Ascending aorta (tissue), 2 donors: ENCODE data around the gene MND1. TPM values are rescaled to one million over a fixed set of nuclear protein-coding genes. Genes with fewer than 3 reads are reported as not detected.

Source experiments
- DNase-seq, 2 donors: peaks; one replicate each; pipeline ENCODE4 v3.0.0-alpha.2; 2019; ENCODE audit warnings: low spot score in 2 of 2
- H3K27ac ChIP-seq, 2 donors: fragments of 200-600 bp; sonication (generic); one replicate each; pipeline ENCODE4 v1.5.1; 2016 to 2017; ENCODE audit warnings: mild to moderate bottlenecking in 1 of 2
- H3K27me3 ChIP-seq: fragments of 200-600 bp; sonication (generic); one replicate; pipeline ENCODE4 v1.5.1; 2017
- H3K36me3 ChIP-seq, 2 donors: fragments of 200-600 bp; sonication (generic); one replicate each; pipeline ENCODE4 v1.5.1; 2016
- H3K4me1 ChIP-seq, 2 donors: fragments of 200-600 bp; sonication (generic); one replicate each; pipeline ENCODE4 v1.5.1; 2016 to 2017; ENCODE audit warnings: mild to moderate bottlenecking in 1 of 2
- H3K4me3 ChIP-seq, 2 donors: fragments of 200-600 bp; sonication (generic); one replicate each; pipeline ENCODE4 v1.5.1; 2016 to 2017; ENCODE audit warnings: mild to moderate bottlenecking in 1 of 2
- H3K9me3 ChIP-seq, 2 donors: fragments of 200-600 bp; sonication (generic); one replicate each; pipeline ENCODE4 v1.5.1; 2016
- intact Hi-C: fragments of 100-400 bp; cut with DNase I; formaldehyde crosslinking; loops from one replicate; pipeline ENCODE4 v1.15.1; 2023
- total RNA-seq: library from RNA; depleted of rRNA; stranded (reverse); fragments of >200 nt; gene quantifications from one replicate; pipeline ENCODE4 v1.1.0, GENCODE V29; 2016
- TF ChIP-seq, protein P1 (sequence below), 3 experiments: fragments of 200-600 bp in 2 of 3; fragments of 450-650 bp in 1 of 3; sonication (generic) in 2 of 3; IDR thresholded peaks; one replicate each; pipeline ENCODE4 v1.5.1; 2016 to 2019; ENCODE audit warnings: antibody characterized with exemption in 3 of 3, mild to moderate bottlenecking in 1 of 3, moderate library complexity in 1 of 3

The MND1 gene
- total RNA-seq, 1 donor from 2014 or later, result not detected

DNA sequence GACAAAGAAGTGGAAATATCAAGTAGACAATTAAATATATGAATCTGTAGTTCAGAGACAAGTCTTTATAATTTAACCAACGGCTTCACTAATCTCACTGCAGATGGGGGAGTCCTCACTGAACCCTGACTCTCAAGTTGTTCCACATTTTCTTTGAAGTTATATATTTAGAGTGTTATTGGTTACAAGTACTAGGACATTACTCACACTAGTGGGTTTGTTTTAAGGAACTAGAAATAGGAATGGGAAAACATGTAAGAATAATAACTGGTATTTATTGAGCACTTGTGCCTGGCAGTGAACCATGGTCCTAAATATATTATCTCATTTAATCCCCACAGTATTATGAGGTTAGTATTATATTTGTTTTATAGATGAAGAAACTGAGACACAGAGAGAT, 22.0 kb downstream of the MND1 start:
- Histone ChIP-seq H3K36me3 (no peaks in the 10 kb centered on the region), H3K4me1 (no peaks in the 10 kb centered on the region), H3K9me3 (no peaks in the 10 kb centered on the region), H3K4me3 (no peak overlapping the region), H3K27me3 (no peaks in the 10 kb centered on the region), H3K27ac (no peak overlapping the region)
- DNase-seq, result no peak
- TF ChIP-seq, protein P1, sequence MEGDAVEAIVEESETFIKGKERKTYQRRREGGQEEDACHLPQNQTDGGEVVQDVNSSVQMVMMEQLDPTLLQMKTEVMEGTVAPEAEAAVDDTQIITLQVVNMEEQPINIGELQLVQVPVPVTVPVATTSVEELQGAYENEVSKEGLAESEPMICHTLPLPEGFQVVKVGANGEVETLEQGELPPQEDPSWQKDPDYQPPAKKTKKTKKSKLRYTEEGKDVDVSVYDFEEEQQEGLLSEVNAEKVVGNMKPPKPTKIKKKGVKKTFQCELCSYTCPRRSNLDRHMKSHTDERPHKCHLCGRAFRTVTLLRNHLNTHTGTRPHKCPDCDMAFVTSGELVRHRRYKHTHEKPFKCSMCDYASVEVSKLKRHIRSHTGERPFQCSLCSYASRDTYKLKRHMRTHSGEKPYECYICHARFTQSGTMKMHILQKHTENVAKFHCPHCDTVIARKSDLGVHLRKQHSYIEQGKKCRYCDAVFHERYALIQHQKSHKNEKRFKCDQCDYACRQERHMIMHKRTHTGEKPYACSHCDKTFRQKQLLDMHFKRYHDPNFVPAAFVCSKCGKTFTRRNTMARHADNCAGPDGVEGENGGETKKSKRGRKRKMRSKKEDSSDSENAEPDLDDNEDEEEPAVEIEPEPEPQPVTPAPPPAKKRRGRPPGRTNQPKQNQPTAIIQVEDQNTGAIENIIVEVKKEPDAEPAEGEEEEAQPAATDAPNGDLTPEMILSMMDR (IDR thresholded peaks at IDR 0.05), result no peak
- intact Hi-C loops, result no loop called here

- Histone ChIP-seq H3K4me3 (no peak overlapping the region), H3K27ac (no peak overlapping the region), H3K4me1 (no peaks in the 10 kb centered on the region), H3K36me3 (no peaks in the 10 kb centered on the region), H3K9me3 (no peaks in the 10 kb centered on the region), H3K27me3 (no peaks in the 10 kb centered on the region)
- no peak for DNase-seq
- TF ChIP-seq, protein P1 (IDR thresholded peaks at IDR 0.05), result no peak
- intact Hi-C loops, result no loop called here
These were observed 22.6 kb downstream of the MND1 start for GRCh38 chr4:153367092-153367491.

DNA sequence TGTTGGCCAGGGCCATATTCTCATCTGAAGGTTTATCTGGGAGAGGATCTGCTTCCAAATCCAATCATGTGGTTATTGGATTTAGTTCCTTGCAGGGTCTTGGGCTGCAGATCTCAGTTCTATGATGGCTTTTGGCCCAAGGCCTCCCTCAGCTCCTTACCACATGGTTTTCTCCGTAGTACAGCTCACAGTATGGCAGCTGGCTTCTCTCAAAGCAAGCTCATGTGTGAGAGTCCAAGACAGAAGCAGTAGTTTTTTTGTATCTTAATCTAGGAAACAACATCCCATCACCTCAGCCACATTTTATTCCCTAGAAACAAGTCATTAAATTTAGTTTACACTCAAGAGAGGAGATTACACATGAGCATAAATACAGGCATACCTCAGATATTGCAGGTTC, 24.5 kb downstream of the MND1 start:
- no peaks in the 10 kb centered on the region for H3K27me3 ChIP-seq
- H3K27ac ChIP-seq, result no peak overlapping the region
- H3K4me1 ChIP-seq, result no peaks in the 10 kb centered on the region
- no peak for DNase-seq
- intact Hi-C loops, result no loop called here
- peaks cover 0 to 5% of the 10 kb centered on the region in 2 donors for H3K9me3 ChIP-seq
- TF ChIP-seq, protein P1 (IDR thresholded peaks at IDR 0.05), result no peak
- no peak overlapping the region for H3K4me3 ChIP-seq
- H3K36me3 ChIP-seq, result no peaks in the 10 kb centered on the region

- Histone ChIP-seq H3K36me3 (no peaks in the 10 kb centered on the region), H3K4me1 (no peaks in the 10 kb centered on the region), H3K4me3 (no peak overlapping the region), H3K27me3 (no peaks in the 10 kb centered on the region), H3K27ac (no peak overlapping the region), H3K9me3 (peaks cover 0 to 5% of the 10 kb centered on the region in 2 donors)
- intact Hi-C loops, result no loop called here
- DNase-seq, result no peak
- TF ChIP-seq, protein P1 (IDR thresholded peaks at IDR 0.05), result no peak
These were observed 27.3 kb downstream of the MND1 start for GRCh38 chr4:153371701-153372234.

DNA sequence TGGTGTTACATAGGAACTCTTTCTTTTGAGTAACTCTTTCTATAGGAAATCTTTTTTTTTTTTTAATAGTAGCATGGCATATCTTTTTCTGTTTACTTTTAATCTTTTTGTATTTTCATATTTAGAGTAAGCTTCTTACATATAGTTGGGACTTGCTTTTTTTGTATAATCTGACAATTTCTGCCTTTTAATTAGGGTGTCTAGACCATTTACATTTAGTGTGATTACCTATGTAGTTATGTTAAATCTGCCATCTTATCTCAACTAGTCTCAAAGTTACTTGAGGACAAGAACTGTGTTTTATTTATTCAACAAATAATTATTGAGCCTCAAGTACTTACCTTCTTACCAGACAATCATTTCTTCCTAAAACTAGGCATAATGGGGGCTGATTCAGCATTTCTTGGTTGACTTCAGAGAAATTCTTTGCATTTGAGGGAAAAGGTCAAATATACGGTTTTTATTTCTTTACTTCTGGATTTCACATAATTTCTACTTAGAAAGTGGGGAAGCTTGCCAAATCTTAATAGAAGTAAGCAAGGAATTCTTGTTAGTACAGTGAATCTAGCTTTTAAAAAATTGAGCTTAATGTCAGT, 28.6 kb downstream of the MND1 start:
- no peaks in the 10 kb centered on the region for H3K4me1 ChIP-seq
- H3K4me3 ChIP-seq, result no peak overlapping the region
- H3K27me3 ChIP-seq, result no peaks in the 10 kb centered on the region
- TF ChIP-seq, protein P1 (IDR thresholded peaks at IDR 0.05), result no peak
- intact Hi-C loops, result no loop called here
- H3K36me3 ChIP-seq, result no peaks in the 10 kb centered on the region
- no peak for DNase-seq
- H3K9me3 ChIP-seq, result peaks cover 0 to 5% of the 10 kb centered on the region in 2 donors
- no peak overlapping the region for H3K27ac ChIP-seq
